IMR-90 (cell line): ENCODE results near the gene MED13. TPM values are rescaled to one million over a fixed set of nuclear protein-coding genes. Genes with fewer than 3 reads are reported as not detected.

Experiments
- ATAC-seq: fragments of 200-7000 bp; cut with Tn5 transposase; 2 replicates; pipeline ENCODE4 v1.9.1; 2020; ENCODE audit warnings: low read depth, mild to moderate bottlenecking, moderate library complexity
- BruUV-seq: library from RNA; stranded (reverse); fragments of 400-500 nt; replicated peaks from 2 replicates; lab custom pipeline; 2021; lab: Mats Ljungman, UMichigan
- CTCF ChIA-PET: fragments of 300-600 bp; formaldehyde crosslinking; extraction: SDS; loops from one replicate; lab custom pipeline; 2021; ENCODE audit warnings: antibody characterized with exemption; lab: Yijun Ruan, JAX
- POLR2A ChIA-PET: fragments of 300-600 bp; sonication (Branson Sonifier 250); formaldehyde crosslinking; loops from one replicate; lab custom pipeline; 2022; ENCODE audit warnings: antibody characterized with exemption; ENCODE audit not compliant: unreplicated experiment; lab: Charles Lee
- DNase-seq: peaks from one replicate; pipeline ENCODE4 v3.0.0; 2013
- H2AFZ ChIP-seq: replicated peaks from 2 replicates; pipeline ENCODE3; 2013; ENCODE audit warnings: low read length, mild to moderate bottlenecking; ENCODE audit not compliant: poor library complexity
- H2AK5ac ChIP-seq: 2 replicates; pipeline ENCODE4 v1.6.1; 2013; ENCODE audit warnings: low read depth, low read length, inconsistent platforms
- H2AK9ac ChIP-seq: replicated peaks from 2 replicates; pipeline ENCODE3; 2013; ENCODE audit warnings: mild to moderate bottlenecking, low read depth, low read length, moderate library complexity; ENCODE audit not compliant: poor library complexity
- H2BK120ac ChIP-seq: 2 replicates; pipeline ENCODE4 v1.6.1; 2013; ENCODE audit warnings: low read depth, low read length, inconsistent platforms
- H2BK15ac ChIP-seq: 3 replicates; pipeline ENCODE4 v1.6.1; 2013; ENCODE audit warnings: low read depth, low read length, inconsistent platforms
- H2BK20ac ChIP-seq: 2 replicates; pipeline ENCODE4 v1.6.1; 2013; ENCODE audit warnings: low read depth, mild to moderate bottlenecking, inconsistent platforms, low read length, moderate library complexity
- H2BK5ac ChIP-seq: 2 replicates; pipeline ENCODE4 v1.6.1; 2013; ENCODE audit warnings: mild to moderate bottlenecking, low read depth, low read length, inconsistent platforms; ENCODE audit not compliant: poor library complexity, severe bottlenecking
- H3K14ac ChIP-seq: replicated peaks from 2 replicates; pipeline ENCODE4 v1.6.1; 2013; ENCODE audit warnings: low read depth, low read length, inconsistent platforms
- H3K18ac ChIP-seq: 2 replicates; pipeline ENCODE4 v1.6.1; 2013; ENCODE audit warnings: low read depth, low read length, control low read depth
- H3K23ac ChIP-seq: 2 replicates; pipeline ENCODE4 v1.6.1; 2013; ENCODE audit warnings: low read depth, low read length, inconsistent platforms
- H3K27ac ChIP-seq: 2 replicates; pipeline ENCODE4 v1.5.1; 2013; ENCODE audit warnings: mild to moderate bottlenecking, control low read depth, low read length; ENCODE audit not compliant: insufficient read depth
- H3K27me3 ChIP-seq: 2 replicates; pipeline ENCODE4 v1.6.1; 2013; ENCODE audit warnings: low read length; ENCODE audit not compliant: control insufficient read depth, insufficient read depth
- H3K36me3 ChIP-seq: 2 replicates; pipeline ENCODE4 v1.6.1; 2013; ENCODE audit warnings: low read length, mixed read lengths; ENCODE audit not compliant: control insufficient read depth, insufficient read depth
- H3K4ac ChIP-seq: 2 replicates; pipeline ENCODE4 v1.6.1; 2013; ENCODE audit warnings: low read depth, low read length, inconsistent platforms
- H3K4me1 ChIP-seq: 2 replicates; pipeline ENCODE4 v1.6.1; 2013; ENCODE audit warnings: low read length, mixed read lengths; ENCODE audit not compliant: control insufficient read depth, insufficient read depth
- H3K4me2 ChIP-seq: 2 replicates; pipeline ENCODE4 v1.6.1; 2013; ENCODE audit warnings: low read depth, mild to moderate bottlenecking, control low read depth, low read length, moderate library complexity
- H3K4me3 ChIP-seq: 2 replicates; pipeline ENCODE4 v1.5.1; 2013; ENCODE audit warnings: low read depth, mild to moderate bottlenecking, control low read depth, low read length, moderate library complexity; ENCODE audit not compliant: insufficient read depth
- H3K56ac ChIP-seq: 2 replicates; pipeline ENCODE4 v1.6.1; 2013; ENCODE audit warnings: low read length, inconsistent platforms; ENCODE audit not compliant: insufficient read depth; ENCODE audit errors: extremely low read depth
- H3K79me1 ChIP-seq, 2 experiments: 2 replicates each; pipeline ENCODE4 v1.6.1; 2013; ENCODE audit warnings: low read length in 2 of 2, inconsistent platforms in 1 of 2, low read depth in 1 of 2
- H3K9ac ChIP-seq: 2 replicates; pipeline ENCODE4 v1.6.1; 2013; ENCODE audit warnings: low read depth, low read length, control low read depth
- H3K9me1 ChIP-seq: 2 replicates; pipeline ENCODE4 v1.6.1; 2013; ENCODE audit warnings: low read length, inconsistent platforms; ENCODE audit not compliant: insufficient read depth
- H3K9me3 ChIP-seq: 2 replicates; pipeline ENCODE4 v1.6.1; 2013; ENCODE audit warnings: low read length; ENCODE audit not compliant: control insufficient read depth, insufficient read depth
- H4K20me1 ChIP-seq: 2 replicates; pipeline ENCODE4 v1.6.1; 2013; ENCODE audit warnings: low read length, inconsistent platforms; ENCODE audit not compliant: insufficient read depth
- H4K5ac ChIP-seq: 2 replicates; pipeline ENCODE4 v1.6.1; 2013; ENCODE audit warnings: mild to moderate bottlenecking, low read depth, low read length, control low read depth
- H4K8ac ChIP-seq, 2 experiments: 2 replicates each; pipeline ENCODE4 v1.6.1; 2013; ENCODE audit warnings: low read depth in 2 of 2, low read length in 2 of 2, control low read depth in 1 of 2, inconsistent platforms in 1 of 2
- H4K91ac ChIP-seq: 2 replicates; pipeline ENCODE4 v1.6.1; 2013; ENCODE audit warnings: low read depth, low read length, inconsistent platforms; ENCODE audit not compliant: insufficient read depth
- BHLHE40 ChIP-seq: fragments of 150-350 bp; IDR thresholded peaks from 2 replicates; pipeline ENCODE4 v1.6.1; 2016; ENCODE audit warnings: mild to moderate bottlenecking, low read depth, low read length
- CEBPB ChIP-seq: IDR thresholded peaks from 2 replicates; pipeline ENCODE4 v1.6.1; 2012; ENCODE audit warnings: low read depth, low read length, improper control_type of control experiment
- CHD1 ChIP-seq: IDR thresholded peaks from 2 replicates; pipeline ENCODE4 v1.6.1; 2012; ENCODE audit warnings: low read depth, low read length, improper control_type of control experiment
- CTCF ChIP-seq: conservative IDR thresholded peaks from 2 replicates; pipeline ENCODE4 v1.5.1; 2012; ENCODE audit warnings: mild to moderate bottlenecking, low read depth, low read length, improper control_type of control experiment
- FOS ChIP-seq: fragments of 150-350 bp; IDR thresholded peaks from 2 replicates; pipeline ENCODE4 v1.6.1; 2016; ENCODE audit warnings: low read depth, low read length
- MAFK ChIP-seq: IDR thresholded peaks from 2 replicates; pipeline ENCODE4 v1.6.1; 2012; ENCODE audit warnings: low read depth, low read length, improper control_type of control experiment
- MAZ ChIP-seq: IDR thresholded peaks from 2 replicates; pipeline ENCODE4 v1.6.1; 2012; ENCODE audit warnings: low read depth, mild to moderate bottlenecking, low read length, improper control_type of control experiment, moderate library complexity, borderline replicate concordance
- MXI1 ChIP-seq: IDR thresholded peaks from 2 replicates; pipeline ENCODE4 v1.6.1; 2012; ENCODE audit warnings: low read depth, mild to moderate bottlenecking, low read length, moderate library complexity, borderline replicate concordance
- NFE2L2 ChIP-seq: fragments of 150-350 bp; IDR thresholded peaks from 2 replicates; pipeline ENCODE4 v1.6.1; 2016; ENCODE audit warnings: low read depth, mild to moderate bottlenecking, low read length
- POLR2A ChIP-seq: IDR thresholded peaks from 2 replicates; pipeline ENCODE4 v1.6.1; 2012; ENCODE audit warnings: mild to moderate bottlenecking, low read depth, low read length
- RAD21 ChIP-seq: IDR thresholded peaks from 2 replicates; pipeline ENCODE4 v1.6.1; 2012; ENCODE audit warnings: low read length, improper control_type of control experiment
- RCOR1 ChIP-seq: IDR thresholded peaks from 2 replicates; pipeline ENCODE4 v1.6.1; 2012; ENCODE audit warnings: mild to moderate bottlenecking, low read length, improper control_type of control experiment; ENCODE audit not compliant: insufficient replicate concordance
- RFX5 ChIP-seq: IDR thresholded peaks from 2 replicates; pipeline ENCODE4 v1.8.0; 2012; ENCODE audit warnings: low read depth, mild to moderate bottlenecking, low read length, moderate library complexity
- SMC3 ChIP-seq: fragments of 150-350 bp; IDR thresholded peaks from 2 replicates; pipeline ENCODE4 v1.6.1; 2016; ENCODE audit warnings: low read depth, mild to moderate bottlenecking, antibody characterized with exemption, low read length, moderate library complexity
- USF2 ChIP-seq: fragments of 150-350 bp; IDR thresholded peaks from 2 replicates; pipeline ENCODE4 v1.6.1; 2017; ENCODE audit warnings: mild to moderate bottlenecking, antibody characterized with exemption, low read length, low read depth
- WGBS, 2 experiments: methylation state at CpG; one replicate each; pipeline versions ENCODE4 v1.1.5 to v1.1.7; 2013; ENCODE audit warnings: missing lambda C conversion rate in 2 of 2; ENCODE audit not compliant: insufficient read length in 1 of 2; ENCODE audit errors: extremely low coverage in 2 of 2; 5-methylcytosine and 5-hydroxymethylcytosine counted together
- dilution Hi-C: fragments of 300-500 bp; cut with HindIII; formaldehyde crosslinking; loops from one replicate; pipeline ENCODE4 v1.14.3; 2018; ENCODE audit warnings: low sequenced_read_pairs; ENCODE audit not compliant: unreplicated experiment
- in situ Hi-C: fragments of 300-500 bp; cut with MboI; formaldehyde crosslinking; loops from 3 replicates; pipeline ENCODE4 v1.14.3; 2019; ENCODE audit warnings: low sequenced_read_pairs, inconsistent platforms, mixed read lengths
- intact Hi-C: fragments of 100-400 bp; cut with micrococcal nuclease; formaldehyde crosslinking; loops from 2 replicates; pipeline ENCODE4 v1.10.0; 2022
- polyA plus RNA-seq, 3 experiments: library from polyadenylated mRNA; depleted of rRNA; stranded (reverse); fragments of >200 nt; gene quantifications; 2 replicates each; pipeline ENCODE4 v1.2.3, GENCODE V29; 2012; ENCODE audit warnings: low replicate concordance in 1 of 3
- total RNA-seq: library from RNA; depleted of rRNA; stranded (reverse); fragments of >200 nt; gene quantifications from 2 replicates; pipeline ENCODE4 v1.2.3, GENCODE V29; 2012
- TF ChIP-seq, protein P1 (sequence below): fragments of 150-350 bp; IDR thresholded peaks from 2 replicates; pipeline ENCODE4 v1.6.1; 2016; ENCODE audit warnings: low read depth, mild to moderate bottlenecking, low read length, moderate library complexity, borderline replicate concordance

MED13 gene
- total and polyA plus RNA-seq, 2 of the 4 experiments (the other 2 are of a cell fraction) = 9.7 to 67.2 TPM

GRCh38 chr17:62014526-62014925, 50.6 kb downstream of the MED13 start:
- Histone ChIP-seq H3K9me1 (peaks cover 3% of the 10 kb centered on the region; the same call in 1 of the 2 replicates), H2BK20ac (no peak overlapping the region), H2AK5ac (no peak overlapping the region), H4K5ac (no peak overlapping the region), H2AFZ (no peak overlapping the region), H3K9ac (no peak overlapping the region), H3K4ac (no peak overlapping the region), H3K79me1 (peaks cover 14 to 38% of the 10 kb centered on the region in 2 experiments; a peak in 3 of 4 replicates), H2AK9ac (no peak overlapping the region), H3K4me2 (no peak overlapping the region), H3K4me3 (no peak overlapping the region), H3K4me1 (no peaks in the 10 kb centered on the region), H3K9me3 (no peaks in the 10 kb centered on the region), H3K56ac (no peak overlapping the region), H3K23ac (no peak overlapping the region), H3K27me3 (no peaks in the 10 kb centered on the region), H2BK120ac (no peak overlapping the region), H3K14ac (no peak overlapping the region), H3K18ac (no peak overlapping the region), H2BK15ac (no peak overlapping the region), H4K8ac (no peak overlapping the region), H3K27ac (no peak overlapping the region), H4K20me1 (peaks cover 11% of the 10 kb centered on the region), H3K36me3 (peaks cover 29% of the 10 kb centered on the region), H2BK5ac (no peak overlapping the region), H4K91ac (no peak overlapping the region)
- ATAC-seq (peak; percentile 79), DNase-seq (peak; percentile 40)
- in situ Hi-C loops (no loop called here), dilution Hi-C loops (no loop called here), intact Hi-C loops (no loop called here)
- ChIA-PET POLR2A (no interaction called here), CTCF (no interaction called here)
- BruUV-seq = no TSS peak
- WGBS, 2 experiments = no CpG with 5 or more reads among the region's 1 CpG
- TF ChIP-seq RFX5 (no peak), CHD1 (no peak), USF2 (no peak), SMC3 (no peak), MAFK (no peak), CTCF (no peak), NFE2L2 (no peak), MXI1 (no peak), RAD21 (no peak), FOS (no peak), MAZ (no peak), BHLHE40 (no peak), POLR2A (no peak), CEBPB (no peak), RCOR1 (no peak)
- TF ChIP-seq, protein P1, sequence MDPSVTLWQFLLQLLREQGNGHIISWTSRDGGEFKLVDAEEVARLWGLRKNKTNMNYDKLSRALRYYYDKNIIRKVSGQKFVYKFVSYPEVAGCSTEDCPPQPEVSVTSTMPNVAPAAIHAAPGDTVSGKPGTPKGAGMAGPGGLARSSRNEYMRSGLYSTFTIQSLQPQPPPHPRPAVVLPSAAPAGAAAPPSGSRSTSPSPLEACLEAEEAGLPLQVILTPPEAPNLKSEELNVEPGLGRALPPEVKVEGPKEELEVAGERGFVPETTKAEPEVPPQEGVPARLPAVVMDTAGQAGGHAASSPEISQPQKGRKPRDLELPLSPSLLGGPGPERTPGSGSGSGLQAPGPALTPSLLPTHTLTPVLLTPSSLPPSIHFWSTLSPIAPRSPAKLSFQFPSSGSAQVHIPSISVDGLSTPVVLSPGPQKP = no peak
